Measurements from ENCODE around the gene HOXD10.

Gene HOXD10

GRCh38 chr2:176093898-176094249 is 22.7 kb upstream of the HOXD10 start:
- no peak overlapping the region for H3K4me3 ChIP-seq (ENCODE audit: low read depth, low read length)
- POLR2A ChIA-PET: no interaction called here
- DNase-seq (ENCODE audit: low read depth, low spot score): no peak
- no peak for TF ChIP-seq CTCF (IDR thresholded peaks at IDR 0.05; ENCODE audit: insufficient read depth, low read length, missing control alignments)
- CTCF ChIA-PET: interaction anchor here (0.8 to 6.3 kb wide), 7 partner anchors 10 to 843 kb away, joined by 3 to 93 read pairs (median 5); partner anchors contain the start of genes EVX2 and HOXD11

- DNase-seq (ENCODE audit: low read depth, low spot score): no peak
- CTCF ChIA-PET: interaction anchor here (0.8 to 6.3 kb wide), 7 partner anchors 9 to 844 kb away, joined by 3 to 93 read pairs (median 5); partner anchors contain the start of genes EVX2 and HOXD11
- POLR2A ChIA-PET: no interaction called here
Measured at GRCh38 chr2:176094349-176094748, 22.2 kb upstream of the HOXD10 start.

GRCh38 chr2:176095421-176095820 is 21.2 kb upstream of the HOXD10 start:
- CTCF ChIA-PET: interaction anchor here (1.3 to 6.3 kb wide), 12 partner anchors 7 to 892 kb away, joined by 3 to 93 read pairs (median 15); partner anchors contain the start of genes EVX2 and HOXD11
- no peak for TF ChIP-seq CTCF (IDR thresholded peaks at IDR 0.05; ENCODE audit: insufficient read depth, low read length, missing control alignments)
- DNase-seq (ENCODE audit: low read depth, low spot score): no peak
- POLR2A ChIA-PET: no interaction called here
- H3K4me3 ChIP-seq (ENCODE audit: low read depth, low read length): no peak overlapping the region

More at GRCh38 chr2:176094349-176094748, 22.2 kb upstream of the HOXD10 start:
- no peak for TF ChIP-seq CTCF (IDR thresholded peaks at IDR 0.05; ENCODE audit: insufficient read depth, low read length, missing control alignments)
- no peak overlapping the region for H3K4me3 ChIP-seq (ENCODE audit: low read depth, low read length)

- no peak for DNase-seq (ENCODE audit: low read depth, low spot score)
- TF ChIP-seq CTCF (IDR thresholded peaks at IDR 0.05; ENCODE audit: insufficient read depth, low read length, missing control alignments): no peak
- CTCF ChIA-PET: interaction anchor here (0.8 to 6.3 kb wide), 25 partner anchors 8 to 1401 kb away, joined by 3 to 93 read pairs (median 6); partner anchors contain the start of genes EVX2 and HOXD9
- POLR2A ChIA-PET: no interaction called here
- H3K4me3 ChIP-seq (ENCODE audit: low read depth, low read length): no peak overlapping the region
Measured at GRCh38 chr2:176096243-176096985, 20.2 kb upstream of the HOXD10 start.

GRCh38 chr2:176096986-176097819 is 19.4 kb upstream of the HOXD10 start:
- H3K4me3 ChIP-seq (ENCODE audit: low read depth, low read length): peak overlapping the region; percentile 45
- no peak for DNase-seq (ENCODE audit: low read depth, low spot score)
- CTCF ChIA-PET: interaction anchor here (0.5 to 6.3 kb wide), 32 partner anchors 9 to 1402 kb away, joined by 3 to 93 read pairs (median 4); partner anchors contain the start of genes EVX2 and HOXD9
- POLR2A ChIA-PET: no interaction called here
- TF ChIP-seq CTCF (IDR thresholded peaks at IDR 0.05; ENCODE audit: insufficient read depth, low read length, missing control alignments): peak; percentile 91
